GM21619 (cell line): ENCODE data around the gene CKMT1B.
"Not testable (repeated sequence)": the region's sequence is repeated elsewhere in the genome, so short reads cannot be mapped to it uniquely, and the experiment has no call there.

Source experiments
- ATAC-seq: cut with Tn5 transposase; IDR thresholded peaks from one replicate; pipeline ENCODE4 v1.9.1; 2021; ENCODE audit not compliant: unreplicated experiment

CKMT1B gene

DNA sequence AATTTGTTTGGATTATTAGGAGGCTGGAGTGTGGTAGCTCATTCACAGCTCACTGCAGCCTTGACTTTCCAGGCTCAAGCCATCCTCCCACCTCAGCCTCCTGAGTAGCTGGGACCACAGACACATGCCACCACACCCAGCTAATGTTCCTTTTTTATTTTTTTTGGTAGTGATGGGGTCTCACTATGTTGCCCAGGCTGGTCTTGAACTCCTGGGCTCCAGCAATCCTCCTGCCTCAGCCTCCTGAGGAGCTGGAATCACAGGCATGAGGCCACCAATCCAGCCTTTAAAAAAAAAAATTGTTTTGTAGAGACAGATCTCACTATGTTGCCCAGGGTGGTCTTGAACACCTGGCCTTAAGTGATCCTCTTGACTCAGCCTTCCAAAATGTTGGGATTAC, 33.1 kb downstream of the CKMT1B start:
- ATAC-seq = not testable (repeated sequence)

DNA sequence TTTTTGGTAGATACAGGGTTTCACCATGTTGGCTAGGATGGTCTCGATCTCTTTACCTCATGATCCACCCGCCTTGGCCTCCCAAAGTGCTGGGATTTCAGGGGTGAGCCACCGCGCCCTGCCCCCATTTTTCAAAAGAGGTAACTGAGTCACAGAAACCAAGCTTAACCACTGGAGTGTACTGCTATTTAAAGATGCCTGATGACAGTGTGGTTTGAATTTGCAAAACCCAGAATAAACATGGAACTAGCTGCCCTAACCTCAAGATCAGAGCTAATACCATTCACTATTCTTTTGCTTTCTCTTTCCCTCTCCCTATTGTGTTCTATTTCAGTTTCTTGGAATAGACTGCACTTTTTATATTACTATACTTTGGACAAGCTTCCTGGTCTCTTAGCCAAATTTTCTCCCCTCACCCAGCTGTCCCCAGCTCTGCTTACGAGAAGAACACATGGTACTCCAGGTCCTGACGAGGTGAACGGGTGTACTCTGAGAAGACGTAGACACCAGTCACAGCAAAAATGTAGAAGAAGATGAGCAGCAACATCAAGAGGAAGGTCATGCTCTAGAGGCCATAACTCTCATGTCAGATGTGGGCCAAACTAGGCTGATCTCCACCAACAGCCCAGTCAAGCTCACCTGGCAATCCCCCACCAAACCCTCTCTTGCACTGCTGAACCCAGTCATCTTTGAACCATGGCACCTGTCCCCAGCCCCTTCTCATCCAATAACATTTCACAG, 44.8 kb downstream of the CKMT1B start:
- peak; percentile 69 for ATAC-seq
